Heart right ventricle (tissue), 16 donors: ENCODE measurements around the gene ARHGEF19. TPM values are rescaled to one million over a fixed set of nuclear protein-coding genes. Genes with fewer than 3 reads are reported as not detected.

Experiments
- ATAC-seq, 8 donors: fragments of 200-7000 bp; cut with Tn5 transposase; one replicate each; pipeline ENCODE4 v1.9.1; 2020; ENCODE audit warnings: mild to moderate bottlenecking in 8 of 8, moderate library complexity in 8 of 8, moderate number of reproducible peaks in 1 of 8
- DNase-seq, 2 donors: peaks; one replicate each; pipeline ENCODE4 v3.0.0-alpha.2; 2020
- H3K27ac ChIP-seq, 10 donors: fragments of 200-600 bp; sonication (generic) in 2 of 10; one replicate each; pipeline versions ENCODE4 v1.5.0 to v1.8.0; 2020 to 2022; ENCODE audit warnings: mild to moderate bottlenecking in 3 of 10
- H3K27me3 ChIP-seq, 7 donors: fragments of 200-600 bp; one replicate each; pipeline ENCODE4 v1.8.0; 2021 to 2022; ENCODE audit warnings: mild to moderate bottlenecking in 2 of 7
- H3K36me3 ChIP-seq, 9 donors: fragments of 200-600 bp; sonication (generic) in 1 of 9; one replicate each; pipeline versions ENCODE4 v1.5.0 to v1.8.0; 2020 to 2022; ENCODE audit warnings: mild to moderate bottlenecking in 2 of 9
- H3K4me1 ChIP-seq, 9 donors: fragments of 200-600 bp; sonication (generic) in 1 of 9; one replicate each; pipeline versions ENCODE4 v1.5.0 to v1.8.0; 2020 to 2022; ENCODE audit warnings: mild to moderate bottlenecking in 4 of 9
- H3K4me3 ChIP-seq, 10 donors: fragments of 200-600 bp; sonication (generic) in 2 of 10; one replicate each; pipeline versions ENCODE4 v1.5.0 to v1.8.0; 2020 to 2022; ENCODE audit warnings: mild to moderate bottlenecking in 7 of 10, moderate library complexity in 2 of 10
- H3K9me3 ChIP-seq, 11 donors: fragments of 200-600 bp in 10 of 11; sonication (generic) in 2 of 11; one replicate each; pipeline versions ENCODE4 v1.5.0 to v1.8.0; 2013 to 2022; ENCODE audit warnings: mild to moderate bottlenecking in 2 of 11, control low read depth in 1 of 11, moderate library complexity in 1 of 11
- WGBS, 2 donors: extraction: QIAGEN DNeasy Blood & Tissue Kit; methylation state at CpG; one replicate each; pipeline ENCODE4 v1.1.7; 2013; ENCODE audit warnings: inconsistent platforms in 1 of 2; 5-methylcytosine and 5-hydroxymethylcytosine counted together
- intact Hi-C, 10 donors: fragments of 100-400 bp; cut with DNase I; formaldehyde crosslinking; loops; one replicate each; pipeline versions ENCODE4 v1.11.1 to v1.14.2; 2022
- polyA plus RNA-seq, 2 donors: library from polyadenylated mRNA; stranded (reverse); fragments of 200-250 nt; gene quantifications; one replicate each; pipeline ENCODE4 v1.2.3, GENCODE V29; 2013
- total RNA-seq, 10 donors: library from RNA; stranded (reverse); fragmentation: NEBNext Ultra II Directional in 3 of 10; extraction: Animal tissue kit (Norgen Biotek cat#: 25700) in 3 of 10; gene quantifications; one replicate each; pipeline versions ENCODE4 v1.2.1 to v1.2.4, GENCODE V29; 2021 to 2023
- TF ChIP-seq, protein P1 (sequence below), 9 donors: fragments of 200-600 bp; sonication (generic) in 2 of 9; IDR thresholded peaks; one replicate each; pipeline versions ENCODE4 v1.5.0 to v1.8.0; 2021 to 2022; ENCODE audit warnings: antibody characterized with exemption in 9 of 9, mild to moderate bottlenecking in 5 of 9, moderate library complexity in 1 of 9
- donor health status: Arrhythmogenic right ventricular cardiomyopathy.
- donor health status: ischemic (EF 13 %, LVEDD 7.1; RV severe dilation, severe dysfunction).
- donor health status: healthy with polysubstance abuse.
- donor health status: DM: no; HTN: yes; CAD: no.
- donor health status: DM: no; HTN: no; CAD: no.
- donor health status: ischemic (EF 25% LVEDD 6.9; RV normal size, moderate dysfunction).
- donor health status: ischemic (EF 25% LVEDD 5.7; RV mildly dilated, moderate dysfunction).
- donor health status: healthy.
- donor health status: DM: yes; HTN: yes; CAD: no.
- donor health status: Ischemic cardiomyopathy.
- donor health status: ischemic (EF 35%, LVEDD 5.7; RV mildly dilated, moderate dysfunction).
- donor health status: nonischemic (EF 11% LVEDD 7.7; RV severe dilation, severe dysfunction).
- donor health status: DM: yes; HTN: yes; CAD: no.
- donor health status: PGD.
- donor health status: ischemic (EF 29% LVEDD 5.4; RV normal size, mild dysfunction).
- donor health status: nonischemic (EF 23%, LVEDD 6.1; RV moderate dilation, normal function).

ARHGEF19 gene
- total and polyA plus RNA-seq, 12 donors: 0.49 to 5.4 (median 1.6) TPM

DNA sequence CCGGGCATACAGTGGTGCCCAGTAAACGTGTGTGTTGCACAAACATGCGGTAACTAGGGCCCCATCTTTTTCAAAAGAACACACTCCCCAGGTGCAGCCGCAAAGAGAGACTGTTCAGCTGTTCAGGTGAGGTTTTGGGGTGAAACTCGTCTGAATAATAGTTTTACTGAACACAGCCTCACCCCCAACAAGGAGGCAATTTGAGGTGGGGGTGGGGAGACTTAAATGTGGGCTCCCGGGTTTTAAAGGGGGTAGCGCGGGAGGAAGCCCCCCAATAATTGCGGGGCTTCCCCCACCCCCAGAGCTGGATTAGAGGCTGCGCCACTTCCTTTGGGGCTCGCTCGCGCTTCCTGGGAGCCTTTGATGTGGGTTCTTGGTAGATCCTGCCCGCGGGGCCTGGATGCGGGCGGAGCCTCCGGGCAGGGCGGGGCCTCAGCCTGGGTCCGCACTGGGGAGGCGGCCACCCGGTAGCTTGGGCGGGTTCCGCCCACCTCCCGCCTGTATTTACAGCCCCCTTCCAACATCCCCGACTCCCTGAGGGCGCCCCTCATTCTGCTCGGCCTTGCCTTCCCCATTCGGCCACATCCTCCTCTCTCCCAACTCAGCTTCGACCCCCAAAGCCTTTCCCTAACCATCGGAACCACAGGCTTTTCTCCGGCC is 50.2 kb downstream of the ARHGEF19 start:
- Histone ChIP-seq H3K27me3 (peaks cover 0 to 18% (median 0%) of the 10 kb centered on the region in 7 donors), H3K9me3 (no peaks in the 10 kb centered on the region), H3K4me3 (peak overlapping the region in 1 of 10 donors; percentile 3), H3K4me1 (peaks cover 0 to 24% (median 9%) of the 10 kb centered on the region in 9 donors), H3K27ac (no peak overlapping the region), H3K36me3 (no peaks in the 10 kb centered on the region)
- intact Hi-C loops: no loop called here
- TF ChIP-seq, protein P1, sequence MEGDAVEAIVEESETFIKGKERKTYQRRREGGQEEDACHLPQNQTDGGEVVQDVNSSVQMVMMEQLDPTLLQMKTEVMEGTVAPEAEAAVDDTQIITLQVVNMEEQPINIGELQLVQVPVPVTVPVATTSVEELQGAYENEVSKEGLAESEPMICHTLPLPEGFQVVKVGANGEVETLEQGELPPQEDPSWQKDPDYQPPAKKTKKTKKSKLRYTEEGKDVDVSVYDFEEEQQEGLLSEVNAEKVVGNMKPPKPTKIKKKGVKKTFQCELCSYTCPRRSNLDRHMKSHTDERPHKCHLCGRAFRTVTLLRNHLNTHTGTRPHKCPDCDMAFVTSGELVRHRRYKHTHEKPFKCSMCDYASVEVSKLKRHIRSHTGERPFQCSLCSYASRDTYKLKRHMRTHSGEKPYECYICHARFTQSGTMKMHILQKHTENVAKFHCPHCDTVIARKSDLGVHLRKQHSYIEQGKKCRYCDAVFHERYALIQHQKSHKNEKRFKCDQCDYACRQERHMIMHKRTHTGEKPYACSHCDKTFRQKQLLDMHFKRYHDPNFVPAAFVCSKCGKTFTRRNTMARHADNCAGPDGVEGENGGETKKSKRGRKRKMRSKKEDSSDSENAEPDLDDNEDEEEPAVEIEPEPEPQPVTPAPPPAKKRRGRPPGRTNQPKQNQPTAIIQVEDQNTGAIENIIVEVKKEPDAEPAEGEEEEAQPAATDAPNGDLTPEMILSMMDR (IDR thresholded peaks at IDR 0.05): no peak
- DNase-seq (no peak), ATAC-seq (no peak)
- WGBS, 2 donors: 64 to 65% methylated on average over 32 of the region's 32 CpGs

- TF ChIP-seq, protein P1 (IDR thresholded peaks at IDR 0.05): no peak
- no peaks in the 10 kb centered on the region for H3K36me3 ChIP-seq
- intact Hi-C loops: no loop called here
- H3K9me3 ChIP-seq: no peaks in the 10 kb centered on the region
- peaks cover 0 to 27% (median 11%) of the 10 kb centered on the region in 9 donors for H3K4me1 ChIP-seq
- H3K4me3 ChIP-seq: no peak overlapping the region
- no peak overlapping the region for H3K27ac ChIP-seq
- WGBS, 2 donors: 85 to 95% methylated on average over 5 of the region's 5 CpGs
- ATAC-seq (no peak), DNase-seq (no peak)
- H3K27me3 ChIP-seq: peaks cover 0 to 14% (median 0%) of the 10 kb centered on the region in 7 donors
Observed at GRCh38 chr1:16161717-16162116, 50.7 kb downstream of the ARHGEF19 start.

DNA sequence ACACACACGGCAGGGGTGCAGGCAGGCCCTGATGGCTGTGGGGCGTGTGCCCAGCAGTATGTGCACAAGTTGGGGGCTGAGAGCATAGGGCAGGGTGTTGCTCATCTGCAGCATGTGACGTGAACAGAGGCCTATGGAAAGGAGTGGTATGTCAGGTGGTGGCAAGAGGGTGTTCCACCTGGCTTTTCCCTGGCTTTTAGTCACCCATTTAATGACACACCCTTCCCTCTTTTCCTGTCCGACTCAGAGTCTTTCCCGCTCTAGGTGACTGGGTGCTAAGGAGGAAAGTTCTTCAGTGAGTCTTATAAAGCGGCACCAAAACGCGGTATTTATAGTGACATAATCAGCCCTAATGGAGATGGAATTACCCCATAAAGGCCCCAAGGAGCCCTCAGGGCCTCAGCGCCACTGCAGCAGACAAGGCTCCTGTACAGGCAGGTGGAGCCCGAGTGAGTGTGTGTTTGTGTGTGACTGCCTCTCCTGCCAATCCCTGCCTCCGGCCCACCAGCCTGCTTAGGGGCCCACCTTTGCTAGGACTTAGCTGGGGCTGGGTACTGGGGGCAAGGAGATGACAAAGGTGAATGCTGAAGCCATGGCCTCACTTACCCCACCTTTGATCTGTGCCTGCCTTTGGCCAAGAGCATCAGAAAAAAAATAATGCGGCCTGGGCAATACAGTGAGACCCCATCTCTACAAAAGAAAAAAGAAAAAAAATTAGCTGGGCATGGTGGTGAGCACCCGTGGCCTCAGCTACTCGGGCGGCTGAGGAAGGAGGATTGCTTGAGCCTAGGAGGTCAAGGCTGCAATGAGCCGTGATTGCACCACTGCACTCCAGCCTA is 53.2 kb downstream of the ARHGEF19 start:
- intact Hi-C loops: loop anchor here in 1 of 10 donors (2.0 kb wide), 1 partner anchor 16 kb away; no protein-coding TSS in a partner anchor
- H3K27me3 ChIP-seq: peaks cover 0 to 33% (median 0%) of the 10 kb centered on the region in 7 donors
- no peaks in the 10 kb centered on the region for H3K36me3 ChIP-seq
- no peak overlapping the region for H3K4me3 ChIP-seq
- no peak for DNase-seq
- no peaks in the 10 kb centered on the region for H3K9me3 ChIP-seq
- TF ChIP-seq, protein P1 (IDR thresholded peaks at IDR 0.05): no peak
- no peak for ATAC-seq
- H3K4me1 ChIP-seq: peaks cover 1 to 41% (median 14%) of the 10 kb centered on the region in 9 donors
- H3K27ac ChIP-seq: no peak overlapping the region
- 90 to 91% methylated on average over 16 of the region's 16 CpGs for WGBS, 2 donors

DNA sequence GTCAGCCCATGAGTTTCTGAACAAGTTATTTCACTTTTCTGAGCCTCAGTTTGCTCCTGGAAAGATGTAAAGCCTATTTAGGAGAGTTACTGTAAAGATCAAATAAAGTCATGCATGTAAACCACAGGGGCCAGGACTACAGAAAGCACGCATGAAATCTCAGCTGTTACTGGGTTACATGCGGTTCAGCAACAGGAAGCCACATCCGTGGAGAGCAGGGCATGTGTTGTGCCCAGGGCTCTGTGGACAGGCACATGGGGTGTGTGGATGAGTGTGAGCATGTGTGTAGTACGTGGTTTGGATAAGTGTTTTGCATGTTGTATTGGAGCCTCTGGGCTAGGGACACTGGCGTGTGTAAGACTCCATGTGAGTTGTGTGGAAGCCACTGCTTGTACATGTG is 54.4 kb downstream of the ARHGEF19 start:
- Histone ChIP-seq H3K27me3 (peaks cover 0 to 44% (median 0%) of the 10 kb centered on the region in 7 donors), H3K4me1 (peaks cover 13 to 50% (median 26%) of the 10 kb centered on the region in 9 donors), H3K36me3 (no peaks in the 10 kb centered on the region), H3K27ac (no peak overlapping the region), H3K4me3 (no peak overlapping the region), H3K9me3 (no peaks in the 10 kb centered on the region)
- TF ChIP-seq, protein P1 (IDR thresholded peaks at IDR 0.05): no peak
- no peak for DNase-seq
- intact Hi-C loops: loop anchor here in 1 of 10 donors (2.0 kb wide), 1 partner anchor 17 kb away; no protein-coding TSS in a partner anchor
- ATAC-seq: no peak
- 79 to 85% methylated on average over 5 of the region's 5 CpGs for WGBS, 2 donors
